Activated T-helper 1 cell treated with anti-CD3 and anti-CD28 coated beads, Interleukin-12 subunit alpha, Interleukin-12 subunit beta, Interleukin-2, Interleukin-4 antibody, amounts not matched to agents 30 ng/mL and 10 ng/mL and 1 ng/mL, durations not matched to agents 14 hours and 24 hours and 36 hours (primary cell): Measurements from ENCODE around the gene GGN. TPM values are rescaled to one million over a fixed set of nuclear protein-coding genes. Genes with fewer than 3 reads are reported as not detected.
"Not testable (repeated sequence)": the region's sequence is repeated elsewhere in the genome, so short reads cannot be mapped to it uniquely, and the experiment has no call there.

Experiments
- DNase-seq: peaks from one replicate; pipeline ENCODE4 v3.0.0; 2021; ENCODE audit warnings: low spot score
- H3K27ac Mint-ChIP-seq: one replicate; pipeline ENCODE4 v1.8.0; 2021; ENCODE audit warnings: mild to moderate bottlenecking, mixed read lengths
- H3K27me3 Mint-ChIP-seq: one replicate; pipeline ENCODE4 v1.8.0; 2022; ENCODE audit warnings: mild to moderate bottlenecking, moderate library complexity, mixed read lengths; ENCODE audit not compliant: insufficient read depth
- H3K36me3 Mint-ChIP-seq: one replicate; pipeline ENCODE4 v1.8.0; 2021; ENCODE audit warnings: low read depth, mixed read lengths
- H3K4me1 Mint-ChIP-seq: one replicate; pipeline ENCODE4 v1.8.0; 2021; ENCODE audit warnings: low read depth, mixed read lengths
- H3K4me3 Mint-ChIP-seq: one replicate; pipeline ENCODE4 v1.8.0; 2021; ENCODE audit warnings: mild to moderate bottlenecking, moderate library complexity, mixed read lengths
- H3K9me3 Mint-ChIP-seq: one replicate; pipeline ENCODE4 v1.8.0; 2021; ENCODE audit warnings: mixed read lengths
- intact Hi-C: fragments of 100-400 bp; cut with micrococcal nuclease; formaldehyde crosslinking; loops from one replicate; pipeline ENCODE4 v1.15.1; 2024
- total RNA-seq: library from RNA; stranded (reverse); gene quantifications from 2 replicates; pipeline ENCODE4 v1.2.3, GENCODE V29; 2022

The GGN gene
- total RNA-seq, 1 donor from 2014 or later, result 0.39 TPM

GRCh38 chr19:38422438-38422837 is 34.6 kb upstream of the GGN start:
- Mint-ChIP-seq H3K36me3 (no peaks in the 10 kb centered on the region), H3K27me3 (no peaks in the 10 kb centered on the region), H3K9me3 (no peaks in the 10 kb centered on the region), H3K27ac (no peak overlapping the region), H3K4me3 (no peak overlapping the region), H3K4me1 (peaks cover 31% of the 10 kb centered on the region)
- DNase-seq, result no peak
- intact Hi-C loops, result no loop called here

- peaks cover 33% of the 10 kb centered on the region for H3K4me1 Mint-ChIP-seq
- no peak overlapping the region for H3K4me3 Mint-ChIP-seq
- no peak overlapping the region for H3K27ac Mint-ChIP-seq
- H3K36me3 Mint-ChIP-seq, result no peaks in the 10 kb centered on the region
- H3K27me3 Mint-ChIP-seq, result no peaks in the 10 kb centered on the region
- H3K9me3 Mint-ChIP-seq, result no peaks in the 10 kb centered on the region
- intact Hi-C loops, result no loop called here
- no peak for DNase-seq
Observed at GRCh38 chr19:38421856-38422255, 34.0 kb upstream of the GGN start.

- Mint-ChIP-seq H3K27ac (no peak overlapping the region), H3K27me3 (no peaks in the 10 kb centered on the region), H3K9me3 (no peaks in the 10 kb centered on the region), H3K4me1 (peaks cover 30% of the 10 kb centered on the region), H3K36me3 (no peaks in the 10 kb centered on the region), H3K4me3 (no peak overlapping the region)
- no peak for DNase-seq
- intact Hi-C loops, result no loop called here
Observed at GRCh38 chr19:38420935-38421334, 33.1 kb upstream of the GGN start.

DNA sequence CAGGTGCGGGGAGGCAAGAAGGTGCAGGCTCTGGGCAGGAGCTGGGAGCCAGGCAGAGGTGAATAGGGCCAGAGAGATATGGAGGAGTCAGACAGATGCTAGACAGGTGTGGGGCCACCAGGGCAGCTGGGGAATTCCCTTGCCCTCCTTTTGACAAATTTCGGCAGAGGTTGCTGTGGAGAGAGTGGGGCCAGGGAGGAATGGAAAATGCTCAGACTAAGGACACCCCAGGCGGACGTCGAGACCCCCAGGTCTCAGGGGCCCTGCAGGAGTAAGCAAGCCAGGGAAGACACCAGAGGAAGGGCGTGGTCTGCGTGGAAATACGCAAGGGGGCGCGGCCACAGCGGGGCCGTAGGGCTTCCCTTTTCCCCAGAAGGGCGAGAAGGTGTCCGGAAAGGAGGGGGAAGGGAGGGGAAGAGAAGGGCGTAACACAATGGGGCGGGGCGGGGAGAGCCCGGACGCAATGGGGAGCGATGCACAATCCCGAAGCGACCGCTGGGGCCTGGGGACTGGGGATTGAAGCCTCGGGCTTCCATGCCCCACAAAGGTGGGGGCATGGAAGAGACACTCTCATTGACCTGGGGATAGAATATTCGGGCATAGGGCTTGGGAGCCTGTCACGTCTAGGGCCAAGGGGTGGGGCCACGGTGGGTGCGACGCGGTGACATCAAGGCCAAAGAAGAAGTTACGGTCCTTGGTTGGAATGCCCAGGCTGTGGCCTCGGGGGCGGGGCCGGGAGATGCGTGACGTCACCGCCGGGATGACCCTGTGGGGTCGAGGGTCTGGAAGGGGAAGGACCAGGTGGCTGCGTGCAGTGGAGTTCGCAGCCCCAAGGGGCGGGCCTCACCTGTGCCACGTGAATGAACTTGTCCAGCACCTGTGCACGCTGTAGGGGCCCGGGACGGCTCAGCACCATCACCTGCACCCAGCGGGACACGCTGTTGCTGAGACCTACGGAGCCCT is 30.0 kb upstream of the GGN start:
- no peaks in the 10 kb centered on the region for H3K9me3 Mint-ChIP-seq
- DNase-seq, result peak; percentile 68
- intact Hi-C loops, result loop anchor here (1.0 kb wide), 1 partner anchor 15 kb away; the partner anchor contains the start of gene FAM98C
- peaks cover 26% of the 10 kb centered on the region for H3K4me1 Mint-ChIP-seq
- peak overlapping the region; percentile 80 for H3K27ac Mint-ChIP-seq
- H3K27me3 Mint-ChIP-seq, result no peaks in the 10 kb centered on the region
- H3K36me3 Mint-ChIP-seq, result no peaks in the 10 kb centered on the region
- H3K4me3 Mint-ChIP-seq, result peak overlapping the region; percentile 84

DNA sequence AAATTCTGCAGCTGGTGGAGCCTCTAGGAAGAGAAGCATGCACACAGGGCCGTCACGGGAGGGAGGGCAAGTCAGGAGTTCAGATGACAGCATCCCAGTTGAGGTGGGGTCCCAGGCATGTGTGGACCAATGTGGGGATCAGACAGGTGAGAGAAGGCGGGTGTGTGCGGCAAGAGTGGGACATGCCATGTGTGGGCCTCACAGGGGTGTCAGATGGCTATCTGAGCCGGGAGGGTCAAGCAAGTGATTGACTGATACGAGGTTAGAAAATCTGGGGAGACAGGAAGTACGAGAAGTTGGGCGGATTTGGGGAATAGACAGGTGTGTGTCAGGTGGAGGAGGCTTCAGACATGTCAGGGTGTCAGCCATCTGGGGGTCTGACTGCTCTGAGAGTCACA is 29.3 kb upstream of the GGN start:
- no peak for DNase-seq
- intact Hi-C loops, result loop anchor here (1.0 kb wide), 1 partner anchor 14 kb away; the partner anchor contains the start of gene FAM98C
- H3K27ac Mint-ChIP-seq, result peak overlapping the region; percentile 80
- no peaks in the 10 kb centered on the region for H3K9me3 Mint-ChIP-seq
- H3K4me3 Mint-ChIP-seq, result peak overlapping the region; percentile 84
- no peaks in the 10 kb centered on the region for H3K36me3 Mint-ChIP-seq
- peaks cover 26% of the 10 kb centered on the region for H3K4me1 Mint-ChIP-seq
- H3K27me3 Mint-ChIP-seq, result no peaks in the 10 kb centered on the region

DNA sequence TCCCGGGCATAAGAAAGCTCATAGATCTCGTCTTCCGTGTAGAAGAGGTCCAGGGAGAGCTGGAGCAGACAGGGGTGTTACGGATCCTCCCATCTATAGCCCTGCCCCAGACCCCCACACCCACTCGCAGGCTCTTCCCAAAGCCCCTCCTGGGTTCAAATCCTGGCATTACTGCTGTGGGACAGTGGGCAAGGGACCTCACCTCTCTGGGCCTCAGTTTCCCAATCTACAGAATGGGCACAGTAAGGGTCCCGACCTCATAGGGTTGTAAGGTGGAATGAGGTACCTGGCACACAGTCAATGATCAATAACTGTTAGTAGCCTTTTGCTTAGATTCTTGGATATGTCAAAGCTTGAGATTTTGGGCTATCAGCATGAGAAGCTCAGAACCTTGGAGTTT is 25.6 kb upstream of the GGN start:
- peaks cover 18% of the 10 kb centered on the region for H3K4me1 Mint-ChIP-seq
- H3K9me3 Mint-ChIP-seq, result no peaks in the 10 kb centered on the region
- intact Hi-C loops, result no loop called here
- H3K36me3 Mint-ChIP-seq, result no peaks in the 10 kb centered on the region
- no peak for DNase-seq
- no peak overlapping the region for H3K27ac Mint-ChIP-seq
- no peak overlapping the region for H3K4me3 Mint-ChIP-seq
- no peaks in the 10 kb centered on the region for H3K27me3 Mint-ChIP-seq

DNA sequence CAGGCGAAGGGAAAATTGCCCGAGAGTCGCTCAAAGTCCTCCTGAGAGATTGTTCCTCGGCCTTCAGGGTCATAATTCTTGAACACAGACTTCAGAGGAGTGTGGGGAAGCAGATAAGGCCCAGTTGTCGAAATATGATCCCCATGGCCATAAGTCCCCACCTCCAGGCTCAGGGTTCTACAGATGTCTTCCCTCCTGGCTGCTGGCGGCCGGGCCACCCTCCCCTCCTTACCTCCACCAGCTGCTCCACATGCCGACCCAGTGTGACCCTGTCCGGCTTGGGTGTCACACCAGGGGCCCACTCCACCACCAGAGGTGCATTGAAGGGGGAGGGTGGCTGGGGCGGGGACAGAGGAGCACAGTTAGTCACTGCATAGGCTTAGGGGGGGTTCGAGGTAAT is 25.1 kb upstream of the GGN start:
- Mint-ChIP-seq H3K36me3 (no peaks in the 10 kb centered on the region), H3K27ac (no peak overlapping the region), H3K9me3 (no peaks in the 10 kb centered on the region), H3K27me3 (no peaks in the 10 kb centered on the region), H3K4me3 (no peak overlapping the region), H3K4me1 (peaks cover 15% of the 10 kb centered on the region)
- intact Hi-C loops, result no loop called here
- DNase-seq, result no peak

DNA sequence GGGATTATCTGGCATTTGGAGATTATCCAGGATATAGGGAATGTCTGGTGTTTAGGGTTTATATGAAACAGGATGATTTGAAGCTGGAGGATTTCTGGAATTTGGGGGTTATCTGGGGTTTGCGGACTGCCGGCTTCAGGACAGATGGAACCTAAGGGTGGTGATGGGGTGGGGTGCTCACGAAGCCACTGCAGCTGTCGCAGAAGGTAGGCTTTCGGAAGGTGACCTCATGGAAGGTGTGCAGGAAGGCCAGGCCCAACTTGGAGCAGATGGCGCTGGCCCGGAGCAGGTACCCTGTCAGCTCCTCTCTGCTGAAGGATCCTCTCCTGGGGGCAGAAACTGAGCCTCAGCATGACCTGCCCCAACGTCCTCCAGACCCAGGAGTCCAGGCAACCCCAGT is 24.7 kb upstream of the GGN start:
- intact Hi-C loops, result no loop called here
- H3K9me3 Mint-ChIP-seq, result no peaks in the 10 kb centered on the region
- H3K36me3 Mint-ChIP-seq, result no peaks in the 10 kb centered on the region
- peaks cover 10% of the 10 kb centered on the region for H3K4me1 Mint-ChIP-seq
- H3K27ac Mint-ChIP-seq, result no peak overlapping the region
- DNase-seq, result no peak
- H3K4me3 Mint-ChIP-seq, result no peak overlapping the region
- H3K27me3 Mint-ChIP-seq, result no peaks in the 10 kb centered on the region

GRCh38 chr19:38411898-38412297 is 24.1 kb upstream of the GGN start:
- H3K27me3 Mint-ChIP-seq, H3K4me1 Mint-ChIP-seq, H3K36me3 Mint-ChIP-seq, intact Hi-C loops, H3K27ac Mint-ChIP-seq, DNase-seq, H3K9me3 Mint-ChIP-seq, H3K4me3 Mint-ChIP-seq: not testable (repeated sequence)

GRCh38 chr19:38411041-38411712 is 23.3 kb upstream of the GGN start:
- Mint-ChIP-seq H3K27me3 (no peaks in the 10 kb centered on the region), H3K27ac (no peak overlapping the region), H3K9me3 (no peaks in the 10 kb centered on the region), H3K36me3 (peaks cover 4% of the 10 kb centered on the region), H3K4me3 (no peak overlapping the region), H3K4me1 (no peaks in the 10 kb centered on the region)
- intact Hi-C loops, result no loop called here
- no peak for DNase-seq

- intact Hi-C loops, H3K9me3 Mint-ChIP-seq, H3K4me1 Mint-ChIP-seq, H3K27ac Mint-ChIP-seq, H3K36me3 Mint-ChIP-seq, H3K27me3 Mint-ChIP-seq, H3K4me3 Mint-ChIP-seq, DNase-seq: not testable (repeated sequence)
Observed at GRCh38 chr19:38410407-38410806, 22.6 kb upstream of the GGN start.

- no peak overlapping the region for H3K4me3 Mint-ChIP-seq
- DNase-seq, result no peak
- peaks cover 7% of the 10 kb centered on the region for H3K4me1 Mint-ChIP-seq
- H3K9me3 Mint-ChIP-seq, result no peaks in the 10 kb centered on the region
- intact Hi-C loops, result no loop called here
- peaks cover 8% of the 10 kb centered on the region for H3K36me3 Mint-ChIP-seq
- no peak overlapping the region for H3K27ac Mint-ChIP-seq
- no peaks in the 10 kb centered on the region for H3K27me3 Mint-ChIP-seq
Observed at GRCh38 chr19:38409631-38410133, 21.8 kb upstream of the GGN start.

GRCh38 chr19:38405276-38405675 is 17.4 kb upstream of the GGN start:
- H3K36me3 Mint-ChIP-seq, result peaks cover 8% of the 10 kb centered on the region
- peak overlapping the region; percentile 64 for H3K4me3 Mint-ChIP-seq
- no peaks in the 10 kb centered on the region for H3K27me3 Mint-ChIP-seq
- intact Hi-C loops, result no loop called here
- H3K9me3 Mint-ChIP-seq, result no peaks in the 10 kb centered on the region
- peak overlapping the region; percentile 23 for H3K27ac Mint-ChIP-seq
- H3K4me1 Mint-ChIP-seq, result peaks cover 21% of the 10 kb centered on the region
- no peak for DNase-seq
